Astrocyte (in vitro differentiated cells and primary cell): ENCODE results near the gene SOHLH2.

Source experiments
- CTCF ChIP-seq: IDR thresholded peaks from 2 replicates; pipeline ENCODE4 v1.5.1; 2011; ENCODE audit warnings: low read depth, mild to moderate bottlenecking, inconsistent platforms, low read length, moderate library complexity; ENCODE audit not compliant: insufficient read depth
- EZH2 ChIP-seq: IDR thresholded peaks from 2 replicates; pipeline ENCODE4 v1.6.1; 2012; ENCODE audit warnings: mild to moderate bottlenecking, low read length, inconsistent platforms; ENCODE audit not compliant: insufficient read depth

DNA sequence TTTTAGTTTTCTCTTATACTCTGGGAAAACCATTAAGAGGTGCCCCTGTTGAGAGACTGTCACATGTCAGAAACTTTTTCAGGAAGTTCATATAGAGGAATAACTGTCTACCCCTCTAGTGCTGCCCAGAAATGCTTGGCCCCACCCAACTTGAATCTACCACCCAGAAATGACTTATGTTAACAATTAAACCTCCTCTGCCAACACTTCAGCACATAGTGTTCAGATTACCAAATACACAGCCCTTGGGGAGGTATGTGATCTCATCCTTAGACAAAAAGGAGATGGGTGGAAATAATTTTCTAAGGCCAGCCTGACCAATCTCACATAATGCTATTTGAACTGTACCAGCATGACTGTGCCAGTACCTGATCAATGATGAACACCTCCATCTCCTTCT is 47.6 kb upstream of the SOHLH2 start:
- TF ChIP-seq CTCF (no peak), EZH2 (no peak)
